SK-N-SH treated with all-trans-retinoic acid at 6 μM for 48 hours (cell line): ENCODE measurements around the gene MCM10.

Experiments used
- ARNTL ChIP-seq: fragments of 450-650 bp; formaldehyde crosslinking; IDR thresholded peaks from 2 replicates; pipeline ENCODE4 v1.5.0; 2020; ENCODE audit warnings: low read depth, mild to moderate bottlenecking, moderate library complexity, borderline replicate concordance
- GLIS3 ChIP-seq: fragments of 250-450 bp; sonication (Bioruptor Pico); IDR thresholded peaks from 2 replicates; pipeline ENCODE4 v1.5.0; 2020; ENCODE audit warnings: mild to moderate bottlenecking, moderate library complexity
- ISL1 ChIP-seq: fragments of 250-450 bp; sonication (Bioruptor Pico); IDR thresholded peaks from 2 replicates; pipeline ENCODE4 v2.1.2; 2022; ENCODE audit warnings: mild to moderate bottlenecking, moderate library complexity
- RARB ChIP-seq: fragments of 250-450 bp; sonication (Bioruptor Pico); IDR thresholded peaks from 2 replicates; pipeline ENCODE4 v1.8.0; 2021; ENCODE audit warnings: mild to moderate bottlenecking, moderate library complexity
- TOX ChIP-seq: fragments of 250-450 bp; sonication (Bioruptor Pico); IDR thresholded peaks from 2 replicates; pipeline ENCODE4 v1.8.0; 2021; ENCODE audit warnings: mild to moderate bottlenecking, moderate library complexity, borderline replicate concordance
- ZFP30 ChIP-seq: fragments of 450-650 bp; formaldehyde crosslinking; IDR thresholded peaks from 2 replicates; pipeline ENCODE4 v1.5.0; 2022; ENCODE audit warnings: mild to moderate bottlenecking, moderate library complexity

GRCh38 chr10:13182424-13182823, 21.1 kb downstream of the MCM10 start:
- no peak for TF ChIP-seq TOX (CRISPR knock-in tag)
- TF ChIP-seq ZFP30 (CRISPR knock-in tag): no peak
- no peak for TF ChIP-seq ISL1 (CRISPR knock-in tag)
- TF ChIP-seq GLIS3: no peak
- no peak for TF ChIP-seq ARNTL (CRISPR knock-in tag)
- no peak for TF ChIP-seq RARB (CRISPR knock-in tag)
